ENCODE results near the gene RMND5B. TPM values are rescaled to one million over a fixed set of nuclear protein-coding genes. Genes with fewer than 3 reads are reported as not detected.

Gene RMND5B
- total RNA-seq, 1 donor from 2014 or later, result 42.9 TPM

- no peaks in the 10 kb centered on the region for H3K36me3 ChIP-seq (ENCODE audit: control insufficient read depth, insufficient read depth, low read length)
- peak; percentile 47 for FAIRE-seq
Observed at GRCh38 chr5:178120607-178121357, 10.0 kb upstream of the RMND5B start.

GRCh38 chr5:178121391-178122276, 9.2 kb upstream of the RMND5B start:
- TF ChIP-seq, protein P1, sequence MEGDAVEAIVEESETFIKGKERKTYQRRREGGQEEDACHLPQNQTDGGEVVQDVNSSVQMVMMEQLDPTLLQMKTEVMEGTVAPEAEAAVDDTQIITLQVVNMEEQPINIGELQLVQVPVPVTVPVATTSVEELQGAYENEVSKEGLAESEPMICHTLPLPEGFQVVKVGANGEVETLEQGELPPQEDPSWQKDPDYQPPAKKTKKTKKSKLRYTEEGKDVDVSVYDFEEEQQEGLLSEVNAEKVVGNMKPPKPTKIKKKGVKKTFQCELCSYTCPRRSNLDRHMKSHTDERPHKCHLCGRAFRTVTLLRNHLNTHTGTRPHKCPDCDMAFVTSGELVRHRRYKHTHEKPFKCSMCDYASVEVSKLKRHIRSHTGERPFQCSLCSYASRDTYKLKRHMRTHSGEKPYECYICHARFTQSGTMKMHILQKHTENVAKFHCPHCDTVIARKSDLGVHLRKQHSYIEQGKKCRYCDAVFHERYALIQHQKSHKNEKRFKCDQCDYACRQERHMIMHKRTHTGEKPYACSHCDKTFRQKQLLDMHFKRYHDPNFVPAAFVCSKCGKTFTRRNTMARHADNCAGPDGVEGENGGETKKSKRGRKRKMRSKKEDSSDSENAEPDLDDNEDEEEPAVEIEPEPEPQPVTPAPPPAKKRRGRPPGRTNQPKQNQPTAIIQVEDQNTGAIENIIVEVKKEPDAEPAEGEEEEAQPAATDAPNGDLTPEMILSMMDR (IDR thresholded peaks at IDR 0.05; ENCODE audit: insufficient read depth, low read length, severe bottlenecking), result no peak
- Histone ChIP-seq H3K4me3 (ENCODE audit: low read depth, low read length) (no peak overlapping the region), H3K36me3 (ENCODE audit: control insufficient read depth, insufficient read depth, low read length) (no peaks in the 10 kb centered on the region), H3K27me3 (ENCODE audit: control insufficient read depth, insufficient read depth, low read length) (no peaks in the 10 kb centered on the region)
- DNase-seq (ENCODE audit: low read depth) (no peak), FAIRE-seq (no peak)

More at GRCh38 chr5:178120607-178121357, 10.0 kb upstream of the RMND5B start:
- Histone ChIP-seq H3K27me3 (ENCODE audit: control insufficient read depth, insufficient read depth, low read length) (peaks cover 3% of the 10 kb centered on the region), H3K4me3 (ENCODE audit: low read depth, low read length) (no peak overlapping the region)
- TF ChIP-seq, protein P1 (IDR thresholded peaks at IDR 0.05; ENCODE audit: insufficient read depth, low read length, severe bottlenecking), result peak; percentile 80
- DNase-seq (ENCODE audit: low read depth), result peak; percentile 50

GRCh38 chr5:178122346-178122745, 8.5 kb upstream of the RMND5B start:
- Histone ChIP-seq H3K27me3 (ENCODE audit: control insufficient read depth, insufficient read depth, low read length) (no peaks in the 10 kb centered on the region), H3K4me3 (ENCODE audit: low read depth, low read length) (no peak overlapping the region), H3K36me3 (ENCODE audit: control insufficient read depth, insufficient read depth, low read length) (no peaks in the 10 kb centered on the region)
- TF ChIP-seq, protein P1 (IDR thresholded peaks at IDR 0.05; ENCODE audit: insufficient read depth, low read length, severe bottlenecking), result no peak
- DNase-seq (ENCODE audit: low read depth) (no peak), FAIRE-seq (no peak)

DNA sequence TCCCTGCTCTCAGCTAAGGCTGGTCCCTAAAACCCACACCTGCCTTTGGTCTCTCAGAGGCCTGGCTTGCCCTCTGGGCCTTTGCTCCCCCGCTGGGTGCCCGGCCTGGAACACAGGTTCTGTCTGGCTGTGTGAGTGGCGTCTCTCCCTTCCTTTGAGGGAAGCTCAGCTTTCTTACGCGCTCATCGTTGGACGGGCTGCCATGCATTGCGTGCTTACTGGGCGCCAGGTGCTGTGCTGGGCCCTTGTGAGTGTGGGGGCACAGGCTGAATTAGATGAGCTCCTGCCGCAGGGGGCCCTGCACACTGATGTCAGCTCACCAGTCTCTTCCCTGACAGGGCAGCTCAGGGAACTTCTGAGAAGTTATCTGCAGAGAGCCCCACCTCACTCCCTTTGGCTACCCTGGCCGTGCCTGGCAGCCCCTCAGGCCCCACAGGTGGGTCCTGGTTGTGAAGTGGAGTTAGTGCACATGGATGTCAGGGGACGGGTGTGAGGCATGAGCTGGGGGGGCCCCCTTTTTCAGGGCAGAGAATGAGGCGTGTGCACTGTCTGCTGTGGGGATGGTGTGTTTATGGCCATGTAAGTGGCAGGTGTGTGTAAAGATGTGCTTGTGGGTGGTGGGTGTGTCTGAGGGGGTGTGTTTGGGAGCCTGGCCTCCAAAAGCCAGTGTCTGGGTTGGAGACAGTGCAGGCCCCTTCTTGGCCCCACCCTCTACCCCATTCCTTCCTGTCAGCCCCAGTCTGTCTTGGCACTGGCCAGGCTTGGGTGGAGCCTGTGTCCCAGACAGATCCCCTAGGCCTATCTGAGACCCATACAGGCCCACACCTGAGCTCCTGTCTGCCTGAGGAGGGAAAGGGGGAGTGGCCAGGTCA, 7.5 kb upstream of the RMND5B start:
- Histone ChIP-seq H3K4me3 (ENCODE audit: low read depth, low read length) (no peak overlapping the region), H3K27me3 (ENCODE audit: control insufficient read depth, insufficient read depth, low read length) (no peaks in the 10 kb centered on the region), H3K36me3 (ENCODE audit: control insufficient read depth, insufficient read depth, low read length) (no peaks in the 10 kb centered on the region)
- TF ChIP-seq, protein P1 (IDR thresholded peaks at IDR 0.05; ENCODE audit: insufficient read depth, low read length, severe bottlenecking), result no peak
- DNase-seq (ENCODE audit: low read depth) (no peak), FAIRE-seq (no peak)
